ENCODE data around the gene FLOT1. TPM values are rescaled to one million over a fixed set of nuclear protein-coding genes. Genes with fewer than 3 reads are reported as not detected.

The FLOT1 gene
- total and polyA plus RNA-seq, 9 of the 15 experiments (the other 6 are each of a cell fraction or from before 2014, with no cell fraction given): 11.7 to 149 (median 118) TPM

DNA sequence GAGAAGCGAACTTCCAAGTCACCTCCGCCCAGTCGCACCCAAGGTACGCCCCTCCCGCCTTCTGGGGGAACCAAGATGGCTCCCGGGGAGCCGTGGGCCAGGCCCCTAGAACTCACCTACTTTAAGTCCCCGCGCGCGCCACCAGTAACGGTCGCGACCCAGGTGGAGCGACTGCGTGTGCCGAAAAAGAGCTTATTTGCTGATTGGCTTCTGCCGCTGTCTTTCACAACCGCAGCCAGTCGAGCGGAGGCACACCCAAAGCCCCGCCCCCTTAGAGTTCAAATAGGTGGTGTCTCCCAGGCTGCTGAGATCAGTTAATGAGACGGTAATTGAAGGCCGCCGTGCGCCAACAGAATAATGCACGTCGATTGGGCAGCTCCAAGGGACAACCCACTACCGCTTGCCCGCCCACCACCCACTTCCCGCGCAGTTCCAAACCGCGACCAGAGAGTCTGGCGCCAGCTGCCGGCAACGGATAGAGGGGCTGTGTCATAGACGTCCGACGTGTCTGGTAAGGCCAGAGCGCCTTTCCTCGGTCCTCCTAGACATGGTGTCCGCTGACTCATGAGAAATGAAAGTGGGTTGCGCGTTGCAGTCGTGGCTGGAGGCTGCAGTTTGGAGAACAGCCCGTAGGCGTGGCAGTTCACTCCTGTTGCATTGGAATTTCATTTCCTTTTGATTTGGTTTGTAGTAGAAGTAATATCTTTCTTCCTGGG is 25.2 kb downstream of the FLOT1 start, which contains the start of gene MDC1 (continued):
- TF ChIP-seq MED1 (CRISPR knock-in tag; IDR thresholded peaks at IDR 0.05; ENCODE audit: borderline replicate concordance): no peak
- peak; percentile 76 to 87 for TF ChIP-seq FOXK2 (conservative IDR thresholded peaks at IDR 0.05 in 1 of 2, IDR thresholded peaks at IDR 0.05 in 1 of 2; ENCODE audit: low read depth in 2 of 2)
- TF ChIP-seq NELFE (IDR thresholded peaks at IDR 0.05; ENCODE audit: insufficient read depth, insufficient read length): no peak
- TF ChIP-seq RBM14 (IDR thresholded peaks at IDR 0.05; ENCODE audit: borderline replicate concordance, insufficient read depth, low read depth, low read length): no peak
- peak; percentile 84 for TF ChIP-seq CEBPG (CRISPR knock-in tag; IDR thresholded peaks at IDR 0.05)
- TF ChIP-seq CEBPG (tag; conservative IDR thresholded peaks at IDR 0.05 in 1 of 2, IDR thresholded peaks at IDR 0.05 in 1 of 2): peak in 1 of 2 experiments; percentile 55; a peak in 1 of 4 replicates
- TF ChIP-seq SMARCA5 (IDR thresholded peaks at IDR 0.05): no peak
- TF ChIP-seq POLR2B (IDR thresholded peaks at IDR 0.05; ENCODE audit: low read depth, partially characterized antibody): peak; percentile 93
- TF ChIP-seq STAT5A (IDR thresholded peaks at IDR 0.05; ENCODE audit: borderline replicate concordance, low read length): peak; percentile 59; the same call in 1 of the 2 replicates
- TF ChIP-seq ERF (CRISPR knock-in tag; IDR thresholded peaks at IDR 0.05): peak; percentile 60; the same call in 1 of the 2 replicates
- TF ChIP-seq TCF7 (IDR thresholded peaks at IDR 0.05; ENCODE audit: borderline replicate concordance): no peak; the same call in 1 of the 2 replicates
- no peak for TF ChIP-seq ZFP1 (CRISPR knock-in tag; IDR thresholded peaks at IDR 0.05)
- TF ChIP-seq SUPT5H (IDR thresholded peaks at IDR 0.05): peak; percentile 89
- no peak for TF ChIP-seq CBX5 (IDR thresholded peaks at IDR 0.05; ENCODE audit: borderline replicate concordance, low read depth)
- TF ChIP-seq, protein P1, sequence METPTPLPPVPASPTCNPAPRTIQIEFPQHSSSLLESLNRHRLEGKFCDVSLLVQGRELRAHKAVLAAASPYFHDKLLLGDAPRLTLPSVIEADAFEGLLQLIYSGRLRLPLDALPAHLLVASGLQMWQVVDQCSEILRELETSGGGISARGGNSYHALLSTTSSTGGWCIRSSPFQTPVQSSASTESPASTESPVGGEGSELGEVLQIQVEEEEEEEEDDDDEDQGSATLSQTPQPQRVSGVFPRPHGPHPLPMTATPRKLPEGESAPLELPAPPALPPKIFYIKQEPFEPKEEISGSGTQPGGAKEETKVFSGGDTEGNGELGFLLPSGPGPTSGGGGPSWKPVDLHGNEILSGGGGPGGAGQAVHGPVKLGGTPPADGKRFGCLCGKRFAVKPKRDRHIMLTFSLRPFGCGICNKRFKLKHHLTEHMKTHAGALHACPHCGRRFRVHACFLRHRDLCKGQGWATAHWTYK (CRISPR knock-in tag; IDR thresholded peaks at IDR 0.05): peak; percentile 0; the same call in 1 of the 2 replicates
- no peak for TF ChIP-seq ZNF583 (CRISPR knock-in tag; IDR thresholded peaks at IDR 0.05)
- TF ChIP-seq MEIS2 (IDR thresholded peaks at IDR 0.05; ENCODE audit: partially characterized antibody): peak; percentile 86
- no peak for TF ChIP-seq ZNF311 (CRISPR knock-in tag; IDR thresholded peaks at IDR 0.05)
- TF ChIP-seq ZNF584 (CRISPR knock-in tag; IDR thresholded peaks at IDR 0.05; ENCODE audit: low read depth): no peak; the same call in 1 of the 2 replicates
- no peak for TF ChIP-seq ARID2 (IDR thresholded peaks at IDR 0.05)
- TF ChIP-seq NR1H2 (CRISPR knock-in tag; IDR thresholded peaks at IDR 0.05): peak; percentile 69; the same call in 1 of the 2 replicates
- TF ChIP-seq, protein P2, sequence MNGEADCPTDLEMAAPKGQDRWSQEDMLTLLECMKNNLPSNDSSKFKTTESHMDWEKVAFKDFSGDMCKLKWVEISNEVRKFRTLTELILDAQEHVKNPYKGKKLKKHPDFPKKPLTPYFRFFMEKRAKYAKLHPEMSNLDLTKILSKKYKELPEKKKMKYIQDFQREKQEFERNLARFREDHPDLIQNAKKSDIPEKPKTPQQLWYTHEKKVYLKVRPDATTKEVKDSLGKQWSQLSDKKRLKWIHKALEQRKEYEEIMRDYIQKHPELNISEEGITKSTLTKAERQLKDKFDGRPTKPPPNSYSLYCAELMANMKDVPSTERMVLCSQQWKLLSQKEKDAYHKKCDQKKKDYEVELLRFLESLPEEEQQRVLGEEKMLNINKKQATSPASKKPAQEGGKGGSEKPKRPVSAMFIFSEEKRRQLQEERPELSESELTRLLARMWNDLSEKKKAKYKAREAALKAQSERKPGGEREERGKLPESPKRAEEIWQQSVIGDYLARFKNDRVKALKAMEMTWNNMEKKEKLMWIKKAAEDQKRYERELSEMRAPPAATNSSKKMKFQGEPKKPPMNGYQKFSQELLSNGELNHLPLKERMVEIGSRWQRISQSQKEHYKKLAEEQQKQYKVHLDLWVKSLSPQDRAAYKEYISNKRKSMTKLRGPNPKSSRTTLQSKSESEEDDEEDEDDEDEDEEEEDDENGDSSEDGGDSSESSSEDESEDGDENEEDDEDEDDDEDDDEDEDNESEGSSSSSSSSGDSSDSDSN (IDR thresholded peaks at IDR 0.05; ENCODE audit: borderline replicate concordance in 1 of 2, low read depth in 2 of 2, low read length in 2 of 2): no peak
- TF ChIP-seq RBFOX2 (IDR thresholded peaks at IDR 0.05; ENCODE audit: low read depth, low read length): peak; percentile 92
